ENCODE results near the gene HSD17B8.
A peak's percentile ranks its signal among the peaks of the same experiment; 100 is the strongest.

Gene HSD17B8

DNA sequence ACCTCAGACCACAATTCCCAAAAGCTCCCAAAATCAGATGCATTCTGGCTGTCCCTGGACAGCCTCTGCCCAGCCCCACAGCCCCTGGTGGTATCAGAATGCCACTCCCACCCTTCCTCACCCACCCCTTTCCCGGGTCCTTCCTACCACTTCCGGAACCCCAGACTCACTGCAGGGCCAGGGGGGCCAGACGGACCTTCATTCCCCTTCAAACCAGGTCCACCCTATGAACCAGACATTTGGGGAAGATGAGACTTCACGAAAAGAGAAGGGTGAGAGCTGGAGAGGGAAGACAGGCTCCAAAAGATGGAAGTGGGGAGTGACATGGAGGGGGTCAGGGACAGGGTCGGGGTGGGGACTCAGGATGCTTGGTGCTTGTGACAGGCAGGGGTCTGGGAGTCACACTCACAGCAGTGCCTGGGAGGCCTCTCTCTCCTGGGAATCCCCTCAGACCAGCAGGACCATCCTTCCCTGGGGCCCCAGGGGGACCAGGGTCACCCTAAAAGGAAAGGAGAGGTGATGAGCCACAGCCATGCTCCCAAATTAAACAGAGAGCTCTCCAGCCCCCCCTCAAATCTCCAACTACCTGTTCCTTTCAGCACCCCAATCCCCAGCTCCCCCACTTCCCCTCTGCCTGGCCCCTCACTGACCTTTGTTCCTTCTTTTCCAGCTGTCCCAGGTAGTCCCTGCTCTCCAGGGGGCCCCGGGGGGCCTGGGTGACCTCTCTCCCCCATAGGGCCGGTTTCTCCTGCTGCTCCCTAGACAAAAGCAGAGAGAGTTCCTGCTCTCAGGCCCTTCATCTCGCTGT, 32.4 kb upstream of the HSD17B8 start:
- no peak for DNase-seq

DNA sequence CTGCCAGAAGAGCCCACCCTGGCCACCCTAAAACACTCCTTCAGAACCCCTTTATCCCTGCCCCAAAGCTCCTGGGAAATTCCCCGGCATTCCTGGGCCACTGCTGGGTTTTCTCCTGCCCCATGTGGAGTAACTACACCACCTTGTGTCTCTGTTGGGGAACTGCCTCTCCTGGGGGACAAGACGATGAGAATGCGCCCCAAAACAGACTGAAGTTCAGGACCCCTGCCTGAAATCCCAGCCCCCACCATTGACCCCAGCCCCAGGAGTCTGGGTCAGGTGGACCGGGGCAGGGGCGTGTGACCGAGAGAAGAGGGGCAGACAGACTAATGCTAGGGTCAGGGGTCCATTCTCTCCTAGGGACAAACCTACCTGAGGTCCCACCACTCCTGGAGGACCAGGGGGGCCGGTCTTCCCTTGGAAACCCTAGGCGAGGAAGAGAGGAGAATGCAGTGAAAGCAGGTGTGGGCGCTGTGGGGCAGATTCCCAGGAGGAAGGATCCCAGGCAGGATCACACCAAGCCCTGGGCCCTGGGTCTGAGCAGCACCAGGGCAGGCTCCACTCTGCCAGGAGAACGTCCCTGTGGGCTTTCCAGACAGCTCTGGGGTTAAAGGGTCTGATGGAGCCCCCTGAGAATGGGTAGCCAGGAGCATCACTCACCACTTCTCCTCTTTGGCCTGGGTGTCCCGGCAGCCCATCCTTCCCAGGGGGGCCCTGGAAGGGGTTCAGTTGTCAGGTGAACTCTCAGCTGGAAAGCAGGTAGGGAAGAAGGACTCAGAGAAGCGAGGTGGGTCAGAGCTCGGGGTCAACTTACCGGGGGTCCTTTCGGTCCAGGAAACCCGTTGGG, 31.5 kb upstream of the HSD17B8 start:
- peak; percentile 47 for DNase-seq

DNA sequence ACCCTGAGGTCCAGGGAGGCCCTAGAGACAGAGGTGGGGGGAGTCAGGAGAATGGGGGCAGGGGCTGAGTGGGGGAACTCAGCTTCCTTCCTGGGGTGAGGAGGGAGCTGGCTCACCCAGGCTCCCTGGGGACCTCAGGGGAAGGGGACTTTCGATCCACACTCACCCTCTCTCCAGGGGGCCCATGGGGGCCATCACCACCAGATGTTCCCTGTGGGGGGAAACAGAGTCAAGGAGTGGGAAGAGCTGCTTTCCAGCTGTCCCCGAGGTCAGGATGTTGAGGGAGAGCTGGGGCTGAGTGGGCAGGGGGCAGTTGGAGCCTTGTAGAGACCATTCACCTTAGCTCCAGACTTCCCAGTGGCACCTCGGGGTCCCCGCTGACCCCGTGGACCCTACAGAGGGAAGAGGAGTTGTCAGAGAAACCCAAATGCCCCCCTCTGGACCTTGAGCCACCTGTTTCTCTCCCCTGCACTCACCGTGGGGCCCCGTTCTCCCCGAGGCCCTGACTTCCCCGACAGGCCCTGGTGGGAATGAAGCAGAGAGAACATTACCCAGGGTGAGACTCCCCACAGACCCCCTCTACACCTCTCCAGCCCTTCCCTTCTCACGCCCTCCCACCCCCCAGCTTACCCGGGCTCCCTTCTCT, 30.8 kb upstream of the HSD17B8 start:
- DNase-seq: no peak

DNA sequence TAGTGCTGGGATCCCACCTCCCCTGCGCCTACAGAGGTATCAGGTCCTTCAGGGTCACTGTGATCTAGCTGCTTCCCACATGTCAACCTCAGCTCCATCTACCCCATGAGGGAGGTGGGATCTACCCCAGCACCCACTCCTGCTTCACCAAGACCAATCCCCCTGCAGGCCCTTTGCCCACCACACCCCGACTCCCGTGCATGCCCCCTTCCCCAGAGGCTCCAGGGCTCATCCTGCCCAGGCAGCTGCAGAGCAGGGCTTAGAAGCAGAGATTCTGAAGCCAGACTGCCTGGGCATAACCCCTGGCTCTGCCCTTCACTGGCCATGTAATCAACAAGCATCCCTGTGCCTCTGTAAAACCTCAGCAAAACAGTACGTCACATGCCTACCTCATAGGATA, 29.7 kb upstream of the HSD17B8 start:
- DNase-seq: no peak

DNA sequence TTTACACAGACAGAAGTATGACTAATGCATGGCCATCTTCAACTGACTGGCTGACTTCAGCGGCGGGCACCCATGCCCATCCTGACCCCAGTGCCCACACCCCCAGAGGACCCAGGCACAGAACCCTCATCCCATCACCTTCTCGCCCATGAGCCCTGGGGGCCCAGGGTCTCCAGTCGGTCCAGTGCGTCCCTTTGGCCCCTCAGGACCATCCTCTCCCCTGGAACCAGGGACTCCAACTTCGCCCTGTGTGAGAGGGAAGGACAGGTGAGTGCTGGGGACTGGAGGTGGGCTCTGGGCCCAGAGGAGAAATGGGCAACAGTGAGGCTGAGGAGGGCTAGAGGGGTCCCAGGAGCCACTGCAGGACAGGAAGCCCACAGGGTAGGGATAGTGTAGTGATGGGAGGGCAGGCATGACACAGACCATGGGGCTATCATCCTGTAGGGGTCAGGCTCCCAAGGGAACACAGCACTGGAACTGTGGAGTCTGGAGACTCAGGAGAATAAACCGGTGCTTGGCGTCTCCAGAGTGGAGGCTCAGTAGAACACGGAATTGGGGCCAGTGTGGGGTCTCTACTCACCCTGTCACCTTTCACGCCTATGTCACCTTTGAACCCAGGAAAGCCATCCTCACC, 28.9 kb upstream of the HSD17B8 start:
- DNase-seq: no peak

DNA sequence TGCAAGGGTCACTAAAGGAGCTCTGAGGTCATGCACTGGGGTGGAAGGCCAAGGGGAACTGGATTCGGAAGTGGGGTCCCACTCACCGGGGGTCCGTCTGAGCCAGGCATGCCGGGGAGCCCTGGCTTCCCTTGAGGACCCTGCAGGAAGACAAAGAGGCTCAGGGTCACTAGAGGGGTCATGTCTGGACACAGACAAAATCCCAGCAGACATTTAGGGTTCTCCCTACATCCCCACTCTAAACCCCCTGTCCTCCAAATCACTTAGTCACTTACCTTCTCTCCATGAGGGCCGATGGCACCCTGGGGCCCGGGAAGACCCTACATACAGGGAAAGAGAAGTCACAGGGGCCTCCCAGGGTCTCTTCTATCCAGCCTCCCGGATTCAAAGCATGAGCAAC, 27.5 kb upstream of the HSD17B8 start:
- DNase-seq: no peak

DNA sequence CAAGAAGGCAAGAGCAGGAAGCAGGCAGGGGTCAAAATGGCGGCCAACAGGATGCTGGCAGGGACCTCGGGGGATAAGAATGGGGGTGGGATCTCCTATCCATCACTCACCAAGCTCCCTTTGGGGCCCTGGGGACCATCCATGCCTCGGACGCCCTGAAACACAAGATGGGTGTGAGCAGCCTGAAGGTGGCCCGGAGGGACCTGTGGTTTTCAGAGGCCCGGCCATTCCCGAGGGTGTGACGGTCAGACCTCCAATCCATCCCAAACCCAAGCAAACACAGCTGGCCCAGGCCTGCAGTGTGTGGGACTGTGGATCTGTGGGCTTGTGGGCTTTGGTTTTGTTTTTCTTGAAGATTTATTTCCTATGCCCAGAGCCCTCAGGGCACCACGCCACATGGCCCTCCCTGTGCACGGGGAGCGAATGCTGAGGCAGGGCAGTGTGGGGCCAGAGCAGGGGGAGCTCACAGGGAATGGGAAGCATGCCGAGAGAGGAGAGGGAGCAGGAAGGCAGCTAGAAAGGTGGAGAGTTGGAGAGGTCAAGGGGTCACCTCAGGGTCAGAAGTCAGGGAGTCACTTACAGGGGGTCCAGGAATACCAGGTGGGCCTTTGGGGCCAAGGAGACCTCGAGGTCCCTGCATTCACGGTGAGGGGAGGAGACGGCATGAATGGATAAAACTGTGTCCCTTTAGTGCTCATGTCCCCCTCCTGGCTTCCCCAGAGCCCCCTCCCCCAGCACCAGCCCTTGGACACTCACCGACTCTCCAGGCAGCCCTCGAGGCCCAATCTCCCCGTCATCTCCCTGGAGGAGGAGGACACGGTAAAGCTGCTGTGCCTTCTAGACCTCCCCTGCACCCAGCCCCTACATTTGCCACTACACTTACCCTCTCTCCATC, 26.7 kb upstream of the HSD17B8 start:
- no peak for DNase-seq

DNA sequence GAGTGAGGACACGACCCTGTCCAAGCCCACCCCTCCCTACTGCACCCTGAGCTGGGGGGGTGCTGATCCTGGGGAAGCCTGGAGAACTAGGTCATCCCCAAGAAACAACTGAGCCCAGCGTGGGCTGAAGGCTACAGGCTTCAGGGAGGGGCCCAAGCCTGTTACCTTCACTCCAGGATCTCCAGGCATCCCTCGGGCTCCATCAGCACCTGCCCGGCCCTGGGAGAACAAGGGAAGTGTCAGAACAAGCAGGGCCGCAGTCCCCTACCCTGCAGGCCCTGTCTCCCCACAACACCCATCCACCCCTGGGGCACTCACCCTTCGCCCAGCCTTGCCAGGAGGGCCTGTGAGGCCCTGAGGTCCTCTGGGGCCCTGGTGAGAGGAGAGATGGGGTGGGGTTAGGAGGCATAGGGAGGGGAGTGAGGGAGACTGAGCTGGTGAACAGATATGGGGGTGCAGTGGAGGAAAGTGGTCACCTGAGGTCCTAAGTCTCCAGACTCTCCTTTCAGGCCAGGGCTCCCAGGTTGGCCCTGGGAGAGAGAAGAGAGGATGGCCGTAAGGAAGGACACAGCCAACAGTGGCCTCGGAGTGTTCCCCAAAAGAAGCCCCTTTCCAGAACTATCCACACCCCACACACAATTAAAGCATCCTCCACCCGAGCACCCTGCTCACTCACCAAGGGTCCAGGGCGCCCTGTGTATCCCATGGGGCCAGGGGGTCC, 25.5 kb upstream of the HSD17B8 start:
- no peak for DNase-seq

DNA sequence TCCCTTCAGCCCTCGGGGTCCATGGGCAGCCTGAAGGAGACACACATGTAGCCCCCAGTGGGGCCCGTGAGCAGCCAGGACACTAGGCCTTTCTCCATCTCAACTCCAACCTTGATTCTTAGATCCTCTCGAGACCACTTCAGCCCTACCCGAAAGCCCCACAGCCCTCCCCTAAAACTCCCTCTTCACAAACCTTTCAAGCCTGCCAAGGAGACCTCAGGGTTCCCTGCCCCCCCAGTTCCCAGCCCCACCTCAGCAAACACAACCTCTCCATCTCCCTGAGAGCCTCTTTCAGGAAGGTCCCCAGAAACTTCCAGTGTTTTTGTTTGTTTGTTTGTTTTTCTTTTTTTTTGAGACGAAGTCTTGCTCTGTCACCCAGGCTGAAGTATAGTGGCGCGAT, 23.3 kb upstream of the HSD17B8 start:
- DNase-seq: no peak

DNA sequence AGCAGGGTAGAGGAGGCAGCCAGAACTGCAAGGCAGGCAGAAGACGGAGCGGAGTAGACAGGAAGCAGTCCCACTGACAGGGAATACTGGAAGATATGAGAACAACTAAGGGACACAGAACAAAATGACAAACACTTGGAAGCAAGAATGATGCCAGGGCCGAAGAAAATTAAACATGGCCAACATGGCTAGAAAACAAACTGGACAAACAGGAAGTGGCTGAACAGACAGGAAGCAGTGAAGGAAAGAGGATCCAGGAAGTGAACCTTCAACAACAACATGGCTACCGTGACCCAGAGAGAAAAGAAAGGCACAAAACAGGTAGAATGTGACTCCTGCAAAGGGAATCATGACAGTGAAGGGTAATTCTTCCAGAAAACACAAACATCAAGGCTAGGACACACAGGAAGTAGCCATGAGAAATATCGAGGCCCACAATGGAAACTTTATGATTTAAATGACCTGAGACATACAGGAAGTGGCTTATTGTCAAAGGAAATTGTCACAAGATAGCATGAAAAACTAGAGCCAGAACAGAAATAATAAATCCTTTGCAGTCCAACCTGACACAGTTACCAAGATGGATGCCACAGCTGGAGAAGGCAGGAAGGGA, 21.3 kb upstream of the HSD17B8 start:
- no peak for DNase-seq

DNA sequence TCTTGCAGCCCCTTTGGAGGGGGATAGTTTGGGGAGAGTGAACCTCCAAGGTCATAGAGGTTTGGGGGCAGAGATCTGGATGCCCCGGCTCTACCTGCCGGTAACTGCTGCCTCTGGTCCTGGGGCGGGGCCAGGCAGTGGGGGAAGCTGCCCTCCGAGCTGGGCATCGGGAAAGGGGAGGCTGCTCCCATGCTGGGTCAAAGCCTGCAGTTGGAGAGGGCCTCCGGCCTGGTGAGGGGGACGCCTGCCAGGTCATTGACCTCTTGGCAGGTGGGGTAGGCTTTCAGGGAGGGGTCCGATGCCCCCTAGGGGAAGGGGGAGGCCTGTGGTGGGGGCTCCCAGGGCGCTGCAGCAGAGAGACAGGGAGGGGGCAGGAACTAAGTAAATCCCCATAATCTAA, 19.3 kb upstream of the HSD17B8 start:
- no peak for DNase-seq

DNA sequence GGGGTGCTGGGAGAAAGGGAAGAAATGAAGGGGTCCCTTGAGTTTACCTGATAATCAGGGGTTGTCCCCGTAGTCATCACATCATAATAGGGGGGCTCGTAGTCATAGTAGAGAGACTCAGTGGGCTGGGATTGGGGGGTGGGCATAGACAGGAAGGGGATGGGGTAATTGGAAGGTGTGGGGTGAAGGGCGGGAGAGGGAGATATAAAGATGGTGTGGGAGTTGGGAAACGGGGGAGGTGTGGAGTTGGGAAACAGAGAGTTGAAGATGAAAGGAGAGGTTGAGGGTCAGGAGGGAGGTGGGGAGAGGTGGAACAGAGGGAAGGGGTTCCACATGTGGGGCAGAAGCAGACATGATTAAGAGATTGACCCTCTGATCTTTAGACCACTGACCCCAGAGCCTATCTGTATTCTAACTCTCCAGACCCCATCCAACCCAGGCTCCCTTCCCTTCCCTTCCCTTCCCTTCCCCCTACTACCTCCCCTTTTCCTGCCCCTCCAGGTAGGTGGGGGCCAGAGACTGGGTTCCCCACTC, 18.7 kb upstream of the HSD17B8 start:
- no peak for DNase-seq

DNA sequence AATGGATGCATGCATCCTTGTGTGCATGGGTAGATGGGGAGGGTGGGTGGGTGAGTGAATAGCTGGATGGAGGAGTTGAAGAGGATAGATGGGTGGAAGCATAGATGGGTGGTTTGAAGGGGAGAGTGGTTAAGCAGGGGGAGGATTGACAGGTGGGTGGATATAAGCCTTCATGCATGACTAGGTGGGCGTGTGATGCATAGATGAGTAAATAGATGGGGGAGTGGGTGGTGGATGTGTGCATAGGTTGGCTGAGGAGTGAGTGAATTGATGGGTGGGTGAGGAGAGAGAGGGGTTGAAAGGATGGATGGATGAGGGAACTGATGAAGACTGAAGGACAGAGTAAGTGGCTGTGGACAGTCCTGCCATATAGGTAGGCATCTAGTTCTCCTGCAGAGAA, 16.6 kb upstream of the HSD17B8 start:
- DNase-seq: no peak

DNA sequence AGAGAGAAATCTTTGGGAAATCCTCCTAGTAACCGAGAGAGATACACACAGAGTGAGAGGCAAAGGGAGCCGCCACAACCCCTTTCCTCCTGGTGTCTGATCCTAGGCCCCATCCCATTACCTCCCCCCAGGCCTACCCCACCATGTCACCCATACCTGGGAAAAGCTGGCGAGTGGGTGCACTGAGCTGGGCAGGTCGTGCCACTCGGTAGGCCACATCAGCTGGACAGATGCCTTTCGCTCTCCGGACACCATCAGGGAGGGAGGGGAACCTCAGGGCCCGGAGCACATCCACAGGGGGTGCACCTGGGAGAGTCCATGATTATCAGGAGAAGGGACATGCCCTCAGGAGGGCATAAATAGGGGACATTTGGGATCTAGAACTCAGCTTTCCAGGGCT, 15.3 kb upstream of the HSD17B8 start:
- no peak for DNase-seq

DNA sequence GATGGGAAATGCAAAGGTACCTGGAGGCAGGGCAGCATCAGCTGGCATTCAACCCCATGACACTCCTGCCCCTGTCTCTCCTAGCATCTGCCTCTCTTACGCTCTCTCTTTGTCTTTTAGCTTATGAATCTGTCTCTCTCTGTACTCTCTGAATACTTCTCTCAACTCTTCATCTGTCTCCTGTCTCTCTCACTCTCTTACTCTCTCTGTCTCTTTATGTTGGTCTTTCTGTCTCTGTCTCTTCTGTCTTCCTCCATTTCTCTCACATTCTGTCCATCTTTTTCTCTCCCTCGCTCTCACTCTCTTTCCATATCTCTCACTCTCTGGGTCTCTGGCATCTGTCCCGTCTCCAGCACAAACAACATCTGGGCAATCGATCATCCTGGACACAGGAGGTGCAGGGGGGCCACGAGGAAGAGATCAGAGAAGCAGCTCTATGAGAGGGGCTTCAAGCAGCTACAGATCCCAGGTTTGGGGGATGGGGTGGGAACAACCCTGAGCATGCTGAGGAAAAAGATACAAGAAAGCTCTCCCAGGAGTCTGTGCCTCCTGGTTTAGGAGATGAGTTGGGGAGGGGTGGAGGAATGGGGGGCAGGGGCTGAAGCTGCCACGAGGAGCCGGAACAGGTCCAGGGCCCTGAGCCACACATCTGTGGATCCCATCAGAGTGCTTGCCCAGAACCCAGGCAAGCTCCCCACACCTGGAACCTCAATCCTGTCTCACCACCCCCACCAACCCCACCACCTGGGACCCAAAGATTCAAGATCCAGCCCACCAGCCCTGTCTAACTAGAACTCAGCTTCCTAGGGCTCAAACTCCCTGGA, 14.6 kb upstream of the HSD17B8 start:
- DNase-seq: no peak

DNA sequence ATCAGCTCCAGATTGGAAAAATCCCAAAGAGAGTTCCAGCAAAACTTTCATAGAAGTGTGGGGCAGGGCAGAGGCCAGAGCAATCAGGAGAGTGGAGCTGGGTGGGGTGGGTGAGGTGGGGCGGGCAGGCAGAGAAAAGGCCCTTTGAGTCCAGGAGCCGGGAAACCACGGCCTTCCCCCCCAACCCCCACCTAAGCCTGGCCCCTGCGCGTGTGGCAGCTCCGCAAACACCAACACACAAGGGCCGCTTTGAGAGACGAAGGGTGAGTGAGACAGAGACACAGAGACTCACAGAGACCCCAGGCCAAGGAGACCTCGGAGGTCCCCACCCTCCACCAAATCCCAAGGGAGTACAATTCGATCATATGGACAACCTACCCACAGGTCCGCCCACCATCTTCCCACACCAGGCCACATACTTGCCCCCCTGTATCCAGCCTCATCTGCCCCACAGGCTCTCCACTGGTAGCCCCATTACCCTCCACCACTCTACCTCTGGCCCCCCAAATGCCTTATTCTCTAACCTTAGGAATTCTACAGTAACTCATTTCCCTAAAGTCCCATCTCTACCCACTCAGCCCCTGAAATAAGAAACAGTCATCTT, 13.8 kb upstream of the HSD17B8 start:
- DNase-seq: no peak

DNA sequence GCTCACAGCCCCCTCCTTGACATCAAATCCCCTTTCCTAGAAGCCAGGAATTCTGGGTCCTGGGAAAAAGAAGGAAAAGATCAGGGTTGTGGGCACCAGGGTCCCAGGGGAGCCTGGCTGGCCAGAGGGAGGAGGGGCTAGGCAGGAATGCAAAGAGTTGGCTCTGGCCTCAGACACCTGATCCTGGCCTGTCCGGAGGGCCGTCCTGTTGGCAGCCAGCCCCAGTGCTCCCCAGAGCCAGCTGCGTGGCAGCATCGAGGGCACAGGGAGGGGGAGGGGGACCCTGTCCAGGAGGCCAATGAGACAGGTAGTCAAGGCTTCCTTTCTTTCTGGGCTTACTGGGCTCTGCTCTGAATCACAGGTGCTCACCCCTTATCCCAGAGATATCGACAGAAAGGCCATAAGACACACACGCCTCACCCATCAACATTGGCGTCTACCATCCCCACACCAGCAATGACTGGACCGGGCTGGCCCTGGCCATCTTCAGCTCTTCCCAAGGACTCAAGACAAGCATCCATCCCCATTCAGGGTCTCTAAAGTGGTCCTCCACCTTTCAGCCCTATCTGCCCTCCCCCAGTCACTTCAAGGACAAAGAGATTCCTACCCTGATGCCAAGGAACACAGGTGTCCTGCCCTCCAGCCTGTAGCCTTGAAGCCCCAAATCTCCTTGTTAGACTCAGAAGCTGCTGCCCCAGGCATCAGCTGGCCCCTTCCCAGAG, 12.9 kb upstream of the HSD17B8 start:
- DNase-seq: no peak

DNA sequence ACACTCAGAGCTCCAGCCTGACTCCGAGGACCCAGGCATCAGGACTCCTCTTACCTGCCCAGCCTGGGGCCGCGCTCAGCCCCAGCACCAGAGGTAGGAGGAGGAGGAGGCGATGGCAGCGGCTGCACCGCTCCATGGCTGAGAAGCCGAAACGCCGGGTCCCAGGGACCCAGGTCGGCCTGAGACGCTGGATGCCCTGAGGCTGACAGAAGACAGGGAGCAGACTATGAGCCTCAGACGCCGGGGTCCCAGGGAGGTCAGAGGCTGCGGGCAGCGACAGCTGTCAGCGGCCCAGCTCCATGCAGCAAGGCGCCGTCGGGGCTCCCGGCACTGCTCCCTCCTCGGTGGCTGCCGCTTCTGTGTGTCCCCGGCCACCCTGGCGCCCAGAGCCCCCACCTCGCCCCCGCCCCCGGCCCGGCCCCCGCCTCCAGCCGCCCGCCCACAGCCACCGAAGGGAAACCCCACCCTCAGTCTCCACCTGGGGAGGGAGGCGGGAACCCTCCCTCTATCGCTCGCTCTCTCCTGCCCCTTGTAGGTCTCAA, 12.3 kb upstream of the HSD17B8 start, which contains the start of gene COL11A2:
Gene COL11A2, minus strand, starts transcription at position 363 of the 542 bp plus-strand sequence. Its CDS starts 227 bp downstream, at position 136.
- DNase-seq: no peak

Data from NCI-H226 (cell line).